WTC11 (cell line): ENCODE measurements around the gene MVB12A. TPM values are rescaled to one million over a fixed set of nuclear protein-coding genes. Genes with fewer than 3 reads are reported as not detected.

Source experiments
- ATAC-seq: fragments of 200-7000 bp; cut with Tn5 transposase; 2 replicates; pipeline ENCODE4 v1.10.0; 2021; ENCODE audit warnings: mild to moderate bottlenecking, moderate library complexity
- CTCF ChIA-PET: fragments of 300-600 bp; sonication (Branson Sonifier 250); formaldehyde crosslinking; loops from one replicate; lab custom pipeline; 2021; ENCODE audit warnings: antibody characterized with exemption; lab: Charles Lee
- POLR2A ChIA-PET: fragments of 350-600 bp; sonication (Branson Sonifier 250); formaldehyde crosslinking; loops from one replicate; lab custom pipeline; 2021; ENCODE audit warnings: antibody characterized with exemption; lab: Charles Lee
- DNase-seq: peaks from one replicate; pipeline ENCODE4 v3.0.0; 2021; ENCODE audit warnings: low spot score
- H3K27ac Mint-ChIP-seq: 2 replicates; pipeline ENCODE4 v1.8.0; 2021; ENCODE audit warnings: mixed read lengths
- H3K27me3 Mint-ChIP-seq: 2 replicates; pipeline ENCODE4 v1.8.0; 2021; ENCODE audit warnings: low read depth, mild to moderate bottlenecking, moderate library complexity, mixed read lengths
- H3K36me3 Mint-ChIP-seq: 2 replicates; pipeline ENCODE4 v1.8.0; 2021; ENCODE audit warnings: mixed read lengths
- H3K4me1 Mint-ChIP-seq: 2 replicates; pipeline ENCODE4 v1.8.0; 2022; ENCODE audit warnings: mixed read lengths
- H3K4me3 Mint-ChIP-seq: 2 replicates; pipeline ENCODE4 v1.8.0; 2021; ENCODE audit warnings: mild to moderate bottlenecking, moderate library complexity, mixed read lengths
- H3K9me3 Mint-ChIP-seq: 2 replicates; pipeline ENCODE4 v1.8.0; 2021; ENCODE audit warnings: mixed read lengths
- ARID4B ChIP-seq: sonication (generic); formaldehyde crosslinking; IDR thresholded peaks from 2 replicates; pipeline ENCODE4 v1.8.0; 2023; ENCODE audit warnings: missing genetic modification reagents, mild to moderate bottlenecking, borderline replicate concordance
- ATF1 ChIP-seq: sonication (generic); formaldehyde crosslinking; IDR thresholded peaks from 2 replicates; pipeline ENCODE4 v1.8.1; 2023; ENCODE audit warnings: mild to moderate bottlenecking, moderate library complexity, missing genetic modification reagents
- CTCF ChIP-seq: fragments of 200-600 bp; IDR thresholded peaks from 2 replicates; pipeline ENCODE4 v1.8.0; 2022; ENCODE audit warnings: antibody characterized with exemption
- ESRRA ChIP-seq: sonication (generic); formaldehyde crosslinking; IDR thresholded peaks from 2 replicates; pipeline ENCODE4 v1.8.1; 2022; ENCODE audit warnings: mild to moderate bottlenecking, missing genetic modification reagents, borderline replicate concordance
- FOXK1 ChIP-seq: sonication (generic); formaldehyde crosslinking; IDR thresholded peaks from 2 replicates; pipeline ENCODE4 v1.8.0; 2022; ENCODE audit warnings: mild to moderate bottlenecking, moderate library complexity, missing genetic modification reagents
- FOXP4 ChIP-seq: sonication (generic); formaldehyde crosslinking; IDR thresholded peaks from 2 replicates; pipeline ENCODE4 v1.8.0; 2022; ENCODE audit warnings: mild to moderate bottlenecking, missing genetic modification reagents
- HMGXB4 ChIP-seq: sonication (generic); formaldehyde crosslinking; IDR thresholded peaks from 2 replicates; pipeline ENCODE4 v1.8.1; 2023; ENCODE audit warnings: mild to moderate bottlenecking, moderate library complexity, missing genetic modification reagents
- JAZF1 ChIP-seq: fragments of 250-450 bp; sonication (Bioruptor Pico); IDR thresholded peaks from 2 replicates; pipeline ENCODE4 v1.9.0; 2021; ENCODE audit warnings: moderate library complexity, mild to moderate bottlenecking, inconsistent platforms
- NFATC4 ChIP-seq: fragments of 250-450 bp; sonication (Bioruptor Pico); IDR thresholded peaks from 2 replicates; pipeline ENCODE4 v1.9.0; 2021; ENCODE audit warnings: mild to moderate bottlenecking
- NFE2L1 ChIP-seq: sonication (generic); formaldehyde crosslinking; IDR thresholded peaks from 2 replicates; pipeline ENCODE4 v1.8.1; 2023; ENCODE audit warnings: missing genetic modification reagents
- NFYB ChIP-seq: sonication (generic); formaldehyde crosslinking; conservative IDR thresholded peaks from 2 replicates; pipeline ENCODE4 v1.8.0; 2022; ENCODE audit warnings: low read depth, missing genetic modification reagents
- NR3C1 ChIP-seq: sonication (generic); formaldehyde crosslinking; conservative IDR thresholded peaks from 2 replicates; pipeline ENCODE4 v1.8.1; 2023; ENCODE audit warnings: low read depth, mild to moderate bottlenecking, missing genetic modification reagents
- RELA ChIP-seq: sonication (generic); formaldehyde crosslinking; IDR thresholded peaks from 2 replicates; pipeline ENCODE4 v1.8.1; 2022; ENCODE audit warnings: missing genetic modification reagents, mild to moderate bottlenecking, borderline replicate concordance
- RORB ChIP-seq: fragments of 250-450 bp; sonication (Bioruptor Pico); IDR thresholded peaks from 2 replicates; pipeline ENCODE4 v1.9.0; 2021; ENCODE audit warnings: mild to moderate bottlenecking
- ZBTB21 ChIP-seq: sonication (generic); formaldehyde crosslinking; IDR thresholded peaks from 2 replicates; pipeline ENCODE4 v1.8.1; 2023; ENCODE audit warnings: mild to moderate bottlenecking, missing genetic modification reagents, borderline replicate concordance
- ZNF219 ChIP-seq: sonication (generic); formaldehyde crosslinking; IDR thresholded peaks from 2 replicates; pipeline ENCODE4 v1.8.0; 2023; ENCODE audit warnings: missing genetic modification reagents, mild to moderate bottlenecking, borderline replicate concordance
- ZNF281 ChIP-seq: sonication (generic); formaldehyde crosslinking; IDR thresholded peaks from 2 replicates; pipeline ENCODE4 v1.8.0; 2023; ENCODE audit warnings: mild to moderate bottlenecking, missing genetic modification reagents
- ZNF317 ChIP-seq: sonication (generic); formaldehyde crosslinking; IDR thresholded peaks from 2 replicates; pipeline ENCODE4 v1.8.1; 2023; ENCODE audit warnings: low read depth, mild to moderate bottlenecking, moderate library complexity, missing genetic modification reagents, borderline replicate concordance
- ZNF416 ChIP-seq: fragments of 250-450 bp; sonication (Bioruptor Pico); IDR thresholded peaks from 2 replicates; pipeline ENCODE4 v1.9.0; 2021; ENCODE audit warnings: mild to moderate bottlenecking, inconsistent platforms
- ZNF425 ChIP-seq: fragments of 250-450 bp; sonication (Bioruptor Pico); conservative IDR thresholded peaks from 2 replicates; pipeline ENCODE4 v1.9.0; 2021; ENCODE audit warnings: mild to moderate bottlenecking
- total RNA-seq: library from RNA; stranded (reverse); gene quantifications from 3 replicates; pipeline ENCODE4 v1.2.3, GENCODE V29; 2021

Gene MVB12A
- total RNA-seq, 1 experiment from 2014 or later = 58.7 TPM

- peaks cover 13% of the 10 kb centered on the region for H3K4me1 Mint-ChIP-seq
- H3K9me3 Mint-ChIP-seq = peaks cover 9% of the 10 kb centered on the region
- DNase-seq (no peak), ATAC-seq (no peak)
- ChIA-PET CTCF (interaction anchor here (0.7 to 1.0 kb wide), 5 partner anchors 11 to 97 kb away, joined by 3 to 6 read pairs (median 4); no protein-coding TSS in a partner anchor), POLR2A (interaction anchor here (0.9 kb wide), 1 partner anchor 10 kb away, joined by 4 read pairs; no protein-coding TSS in a partner anchor)
- peaks cover 3% of the 10 kb centered on the region; the same call in 1 of the 2 replicates for H3K36me3 Mint-ChIP-seq
- TF ChIP-seq NFYB (CRISPR knock-in tag) = no peak
- no peak for TF ChIP-seq JAZF1 (CRISPR knock-in tag)
- no peak for TF ChIP-seq ZNF219 (CRISPR knock-in tag)
- no peak for TF ChIP-seq ARID4B
- TF ChIP-seq ATF1 = no peak
- TF ChIP-seq ZNF416 (CRISPR knock-in tag) = no peak
- TF ChIP-seq NFATC4 (CRISPR knock-in tag) = no peak
- TF ChIP-seq FOXK1 = no peak
- TF ChIP-seq RORB (CRISPR knock-in tag) = no peak
- no peak for TF ChIP-seq RELA
- TF ChIP-seq ZNF281 (CRISPR knock-in tag) = no peak
- TF ChIP-seq CTCF = no peak
- TF ChIP-seq NR3C1 = no peak
- no peak for TF ChIP-seq ESRRA (CRISPR knock-in tag)
- TF ChIP-seq ZNF317 (CRISPR knock-in tag) = no peak
- TF ChIP-seq FOXP4 (CRISPR knock-in tag) = no peak
- TF ChIP-seq ZBTB21 = no peak
- no peak for TF ChIP-seq HMGXB4 (CRISPR knock-in tag)
- TF ChIP-seq NFE2L1 (CRISPR knock-in tag) = no peak
- no peak for TF ChIP-seq ZNF425 (CRISPR knock-in tag)
- no peak overlapping the region for H3K27ac Mint-ChIP-seq
- H3K27me3 Mint-ChIP-seq = peaks cover 22% of the 10 kb centered on the region
- no peak overlapping the region for H3K4me3 Mint-ChIP-seq
These were observed 26.8 kb upstream of the MVB12A start for GRCh38 chr19:17393002-17393401.
